Right lobe of liver (tissue), 6 donors: Measurements from ENCODE around the gene BAHCC1. TPM values are rescaled to one million over a fixed set of nuclear protein-coding genes. Genes with fewer than 3 reads are reported as not detected.
"Not testable (repeated sequence)": the region's sequence is repeated elsewhere in the genome, so short reads cannot be mapped to it uniquely, and the experiment has no call there.

Experiments
- ATAC-seq, 4 donors: fragments of 200-7000 bp; cut with Tn5 transposase; one replicate each; pipeline ENCODE4 v1.9.1; 2020; ENCODE audit warnings: mild to moderate bottlenecking in 4 of 4, moderate library complexity in 4 of 4
- DNase-seq, 3 donors: peaks; one replicate each; pipeline ENCODE4 v3.0.0-alpha.2; 2020
- H3K27ac ChIP-seq, 3 donors: fragments of 200-600 bp; one replicate each; pipeline ENCODE4 v1.8.0; 2022
- H3K27me3 ChIP-seq, 2 donors: fragments of 200-600 bp; one replicate each; pipeline ENCODE4 v1.8.0; 2022
- H3K36me3 ChIP-seq, 4 donors: fragments of 200-600 bp; sonication (generic) in 1 of 4; one replicate each; pipeline versions ENCODE4 v1.5.1 to v1.8.0; 2017 to 2022; ENCODE audit warnings: control low read depth in 1 of 4
- H3K4me1 ChIP-seq, 4 donors: fragments of 200-600 bp; sonication (generic) in 1 of 4; one replicate each; pipeline versions ENCODE4 v1.5.1 to v1.8.0; 2017 to 2022; ENCODE audit warnings: control low read depth in 1 of 4
- H3K4me3 ChIP-seq, 3 donors: fragments of 200-600 bp; one replicate each; pipeline ENCODE4 v1.8.0; 2022
- H3K9me3 ChIP-seq, 4 donors: fragments of 200-600 bp; sonication (generic) in 1 of 4; one replicate each; pipeline versions ENCODE4 v1.5.1 to v1.8.0; 2017 to 2022; ENCODE audit warnings: control low read depth in 1 of 4
- CTCF ChIP-seq, 4 donors: fragments of 200-600 bp in 3 of 4; fragments of 450-650 bp in 1 of 4; IDR thresholded peaks; one replicate each; pipeline versions ENCODE4 v1.5.1 to v1.8.0; 2016 to 2022; ENCODE audit warnings: antibody characterized with exemption in 4 of 4, mild to moderate bottlenecking in 2 of 4
- POLR2A ChIP-seq: fragments of 450-650 bp; IDR thresholded peaks from one replicate; pipeline ENCODE4 v1.6.1; 2017; ENCODE audit warnings: antibody characterized with exemption, mild to moderate bottlenecking
- WGBS: methylation state at CpG from one replicate; pipeline ENCODE4 v1.1.6; 2018; ENCODE audit warnings: low coverage, low lambda C conversion rate; ENCODE audit not compliant: insufficient coverage; ENCODE audit errors: missing lambda C conversion rate; 5-methylcytosine and 5-hydroxymethylcytosine counted together
- intact Hi-C, 2 donors: fragments of 100-400 bp; cut with DNase I; formaldehyde crosslinking; loops; one replicate each; pipeline versions ENCODE4 v1.11.2 to v1.14.1; 2022
- total RNA-seq, 6 experiments: library from RNA; depleted of rRNA in 2 of 6; stranded (reverse); fragments of >200 nt in 2 of 6; fragmentation: NEBNext Ultra II Directional in 3 of 6; extraction: Animal tissue kit (Norgen Biotek cat#: 25700) in 3 of 6; gene quantifications; one replicate each; pipeline versions ENCODE4 v1.1.0 to v1.2.4, GENCODE V29; 2016 to 2023
- donor health status: DM: no; HTN: yes; CAD: no.
- donor health status: DM: no; HTN: no; CAD: no.
- donor health status: DM: no; HTN: no; CAD: no.
- donor health status: DM: no; HTN: yes; CAD: no.
- donor health status: DM: no; HTN: yes; CAD: no.

Gene BAHCC1
- total RNA-seq, 6 experiments from 2014 or later: 2.5 to 6.4 (median 4.9) TPM

GRCh38 chr17:81423698-81424071, 28.4 kb downstream of the BAHCC1 start:
- Histone ChIP-seq H3K9me3 (no peaks in the 10 kb centered on the region), H3K27ac (no peak overlapping the region), H3K27me3 (no peaks in the 10 kb centered on the region), H3K4me1 (peaks cover 0 to 15% (median 7%) of the 10 kb centered on the region in 4 donors), H3K36me3 (no peaks in the 10 kb centered on the region), H3K4me3 (no peak overlapping the region)
- intact Hi-C loops: no loop called here
- DNase-seq: no peak
- WGBS: 62% methylated on average over 3 of the region's 16 CpGs
- TF ChIP-seq POLR2A (no peak), CTCF (IDR thresholded peaks at IDR 0.05) (no peak)
- no peak for ATAC-seq

- no peak for ATAC-seq
- H3K4me1 ChIP-seq: peaks cover 0 to 22% (median 13%) of the 10 kb centered on the region in 4 donors
- whole genome bisulfite sequencing: 100% methylated on average over 2 of the region's 5 CpGs
- no peak overlapping the region for H3K4me3 ChIP-seq
- no peaks in the 10 kb centered on the region for H3K9me3 ChIP-seq
- H3K36me3 ChIP-seq: no peaks in the 10 kb centered on the region
- intact Hi-C loops: no loop called here
- DNase-seq: no peak
- no peak overlapping the region for H3K27ac ChIP-seq
- TF ChIP-seq POLR2A (no peak), CTCF (IDR thresholded peaks at IDR 0.05) (no peak)
- no peaks in the 10 kb centered on the region for H3K27me3 ChIP-seq
Measured at GRCh38 chr17:81424151-81425017, 29.1 kb downstream of the BAHCC1 start.

GRCh38 chr17:81425041-81425440, 29.8 kb downstream of the BAHCC1 start:
- DNase-seq, H3K27me3 ChIP-seq, intact Hi-C loops, H3K27ac ChIP-seq, ATAC-seq, H3K9me3 ChIP-seq, H3K36me3 ChIP-seq, H3K4me3 ChIP-seq: not testable (repeated sequence)
- peaks cover 0 to 29% (median 16%) of the 10 kb centered on the region in 4 donors for H3K4me1 ChIP-seq

- H3K27ac ChIP-seq, H3K4me3 ChIP-seq, H3K36me3 ChIP-seq, H3K9me3 ChIP-seq, intact Hi-C loops, DNase-seq, H3K27me3 ChIP-seq, ATAC-seq: not testable (repeated sequence)
- H3K4me1 ChIP-seq: peaks cover 0 to 32% (median 16%) of the 10 kb centered on the region in 4 donors
- WGBS: 71% methylated on average over 4 of the region's 4 CpGs
Measured at GRCh38 chr17:81425716-81426392, 30.6 kb downstream of the BAHCC1 start.

- intact Hi-C loops: no loop called here
- 64% methylated on average over 3 of the region's 22 CpGs for WGBS
- Histone ChIP-seq H3K36me3 (no peaks in the 10 kb centered on the region), H3K4me1 (peaks cover 0 to 32% (median 16%) of the 10 kb centered on the region in 4 donors), H3K9me3 (no peaks in the 10 kb centered on the region), H3K4me3 (no peak overlapping the region), H3K27ac (no peak overlapping the region), H3K27me3 (no peaks in the 10 kb centered on the region)
- ATAC-seq: no peak
- TF ChIP-seq CTCF (IDR thresholded peaks at IDR 0.05) (no peak), POLR2A (no peak)
- DNase-seq: no peak
Measured at GRCh38 chr17:81426393-81427172, 31.3 kb downstream of the BAHCC1 start.
